ENCODE measurements around the gene TRIM38.

The TRIM38 gene

DNA sequence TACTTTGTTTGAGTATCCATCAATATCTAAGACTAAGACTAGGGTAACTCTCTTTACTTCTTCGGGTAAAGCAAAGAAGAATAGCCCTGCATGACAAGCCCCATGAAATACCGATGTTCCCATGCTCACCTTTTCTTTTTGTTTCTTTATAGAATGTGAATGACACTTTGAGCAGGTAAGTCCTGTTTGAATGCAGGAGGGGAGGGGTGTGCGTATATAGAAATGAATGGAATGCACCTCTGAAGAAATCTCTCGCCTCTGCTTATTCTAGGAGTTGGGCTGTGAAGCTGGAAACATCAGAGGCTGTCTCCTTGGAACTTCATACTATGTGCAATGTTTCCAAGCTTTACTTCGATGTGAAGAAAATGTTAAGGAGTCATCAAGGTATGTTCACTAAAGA lies 10.3 kb downstream of the TRIM38 start:
- Histone ChIP-seq H3K27ac (replicated peaks) (no peak overlapping the region), H3K4me3 (replicated peaks; ENCODE audit: insufficient read depth, low read length) (no peak overlapping the region), H3K27me3 (ENCODE audit: insufficient read depth, poor library complexity, severe bottlenecking) (no peaks in the 10 kb centered on the region)
- TF ChIP-seq SPI1 (IDR thresholded peaks at IDR 0.05; ENCODE audit: borderline replicate concordance, low read depth): no peak
- TF ChIP-seq REST (IDR thresholded peaks at IDR 0.05; ENCODE audit: insufficient replicate concordance, low read depth): no peak
- no peak for TF ChIP-seq GABPA (IDR thresholded peaks at IDR 0.05; ENCODE audit: low read depth)
- TF ChIP-seq POLR2AphosphoS5 (IDR thresholded peaks at IDR 0.05; ENCODE audit: low read depth): no peak
- TF ChIP-seq, protein P1, sequence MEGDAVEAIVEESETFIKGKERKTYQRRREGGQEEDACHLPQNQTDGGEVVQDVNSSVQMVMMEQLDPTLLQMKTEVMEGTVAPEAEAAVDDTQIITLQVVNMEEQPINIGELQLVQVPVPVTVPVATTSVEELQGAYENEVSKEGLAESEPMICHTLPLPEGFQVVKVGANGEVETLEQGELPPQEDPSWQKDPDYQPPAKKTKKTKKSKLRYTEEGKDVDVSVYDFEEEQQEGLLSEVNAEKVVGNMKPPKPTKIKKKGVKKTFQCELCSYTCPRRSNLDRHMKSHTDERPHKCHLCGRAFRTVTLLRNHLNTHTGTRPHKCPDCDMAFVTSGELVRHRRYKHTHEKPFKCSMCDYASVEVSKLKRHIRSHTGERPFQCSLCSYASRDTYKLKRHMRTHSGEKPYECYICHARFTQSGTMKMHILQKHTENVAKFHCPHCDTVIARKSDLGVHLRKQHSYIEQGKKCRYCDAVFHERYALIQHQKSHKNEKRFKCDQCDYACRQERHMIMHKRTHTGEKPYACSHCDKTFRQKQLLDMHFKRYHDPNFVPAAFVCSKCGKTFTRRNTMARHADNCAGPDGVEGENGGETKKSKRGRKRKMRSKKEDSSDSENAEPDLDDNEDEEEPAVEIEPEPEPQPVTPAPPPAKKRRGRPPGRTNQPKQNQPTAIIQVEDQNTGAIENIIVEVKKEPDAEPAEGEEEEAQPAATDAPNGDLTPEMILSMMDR (IDR thresholded peaks at IDR 0.05; ENCODE audit: insufficient read depth, low read length): no peak
- no peak for DNase-seq (ENCODE audit: low read depth in 1 of 2, low spot score in 1 of 2)

GRCh38 chr6:25973923-25974555 lies 11.4 kb downstream of the TRIM38 start:
- no peak overlapping the region for H3K27ac ChIP-seq (replicated peaks)
- DNase-seq (ENCODE audit: low read depth in 1 of 2, low spot score in 1 of 2): no peak
- H3K4me3 ChIP-seq (replicated peaks; ENCODE audit: insufficient read depth, low read length): no peak overlapping the region

More at GRCh38 chr6:25973923-25974555, 11.4 kb downstream of the TRIM38 start:
- no peaks in the 10 kb centered on the region for H3K27me3 ChIP-seq (ENCODE audit: insufficient read depth, poor library complexity, severe bottlenecking)
- TF ChIP-seq, protein P1 (IDR thresholded peaks at IDR 0.05; ENCODE audit: insufficient read depth, low read length): no peak
- no peak for TF ChIP-seq POLR2AphosphoS5 (IDR thresholded peaks at IDR 0.05; ENCODE audit: low read depth)
- no peak for TF ChIP-seq SPI1 (IDR thresholded peaks at IDR 0.05; ENCODE audit: borderline replicate concordance, low read depth)
- TF ChIP-seq GABPA (IDR thresholded peaks at IDR 0.05; ENCODE audit: low read depth): no peak
- no peak for TF ChIP-seq REST (IDR thresholded peaks at IDR 0.05; ENCODE audit: insufficient replicate concordance, low read depth)
